Measurements from ENCODE around the gene GFI1. TPM values are rescaled to one million over a fixed set of nuclear protein-coding genes. Genes with fewer than 3 reads are reported as not detected.

The GFI1 gene
- total and polyA plus RNA-seq, 2 of the 13 experiments (the other 11 are each of a cell fraction or from before 2014, with no cell fraction given) = 10.3 to 10.5 TPM

DNA sequence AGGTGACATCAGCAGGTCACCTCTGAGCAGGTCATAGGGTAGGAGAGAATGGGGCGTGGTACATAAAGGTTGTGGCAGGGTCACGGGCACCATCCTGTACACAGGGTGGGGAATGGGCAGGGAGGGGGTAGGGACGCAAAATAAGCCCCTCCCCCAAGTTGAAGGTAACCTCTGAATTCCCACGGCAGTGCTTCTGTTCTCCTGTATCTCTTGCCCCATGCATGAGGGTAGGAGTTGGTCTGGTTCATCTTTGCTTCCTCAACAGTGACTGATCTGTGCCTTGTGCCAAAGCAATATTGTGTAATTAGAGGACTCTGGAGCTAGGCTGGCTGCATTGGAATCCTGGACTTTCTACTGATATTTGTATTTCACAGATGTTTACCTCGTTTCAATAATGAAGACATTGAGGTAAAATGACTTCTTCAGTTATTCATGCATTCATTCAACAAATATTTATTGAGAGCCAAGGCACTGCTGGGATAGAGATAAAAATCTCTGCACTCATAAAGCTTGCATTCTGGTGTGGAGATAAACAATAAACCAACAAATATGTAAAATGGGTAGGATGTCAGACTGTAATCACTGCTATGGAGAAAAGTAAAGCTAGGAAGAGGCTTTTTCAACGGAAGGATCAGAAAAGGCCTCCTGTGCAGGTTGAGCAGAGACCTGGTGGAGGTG lies 18.4 kb upstream of the GFI1 start (continued):
- no peak for TF ChIP-seq SP140L (CRISPR knock-in tag; IDR thresholded peaks at IDR 0.05; ENCODE audit: borderline replicate concordance)
- TF ChIP-seq ATF6 (CRISPR knock-in tag; conservative IDR thresholded peaks at IDR 0.05) = no peak
- peak; percentile 82 for TF ChIP-seq ELF3 (CRISPR knock-in tag; IDR thresholded peaks at IDR 0.05)
- no peak for TF ChIP-seq ZSCAN25 (CRISPR knock-in tag; IDR thresholded peaks at IDR 0.05)
- TF ChIP-seq HBP1 (CRISPR knock-in tag; IDR thresholded peaks at IDR 0.05; ENCODE audit: low read depth) = 0 out of 2 replicates have a peak, but pooled peaks have one; percentile 32
- no peak for TF ChIP-seq FOXK2 (IDR thresholded peaks at IDR 0.05)
- TF ChIP-seq ZBTB14 (CRISPR knock-in tag; IDR thresholded peaks at IDR 0.05) = no peak

Measured in HepG2 (cell line).